Measurements from ENCODE around the gene DPYD. TPM values are rescaled to one million over a fixed set of nuclear protein-coding genes. Genes with fewer than 3 reads are reported as not detected.
A peak's percentile ranks its signal among the peaks of the same experiment; 100 is the strongest.

DPYD gene
- total RNA-seq, 1 experiment from 2014 or later = 0.46 TPM

- H3K9me3 Mint-ChIP-seq = no peaks in the 10 kb centered on the region
- POLR2A ChIA-PET = no interaction called here
- no peaks in the 10 kb centered on the region for H3K36me3 Mint-ChIP-seq
- H3K4me3 Mint-ChIP-seq = no peak overlapping the region
- H3K27ac Mint-ChIP-seq = no peak overlapping the region
- no peak for ATAC-seq
- CTCF ChIA-PET = no interaction called here
- H3K27me3 Mint-ChIP-seq (ENCODE audit: low read depth) = no peaks in the 10 kb centered on the region
- DNase-seq (ENCODE audit: low spot score) = no peak
- TF ChIP-seq SP1 (CRISPR knock-in tag; conservative IDR thresholded peaks at IDR 0.05) (no peak), NR2C2 (CRISPR knock-in tag; IDR thresholded peaks at IDR 0.05) (no peak), NR3C1 (CRISPR knock-in tag; conservative IDR thresholded peaks at IDR 0.05; ENCODE audit: low read depth) (no peak), ATF2 (CRISPR knock-in tag; IDR thresholded peaks at IDR 0.05; ENCODE audit: borderline replicate concordance, low read depth) (no peak), HMGA2 (CRISPR knock-in tag; IDR thresholded peaks at IDR 0.05) (no peak), NFE2L1 (CRISPR knock-in tag; IDR thresholded peaks at IDR 0.05) (no peak), RELA (CRISPR knock-in tag; IDR thresholded peaks at IDR 0.05; ENCODE audit: borderline replicate concordance) (no peak), ATF1 (CRISPR knock-in tag; IDR thresholded peaks at IDR 0.05) (no peak), GABPB1 (CRISPR knock-in tag; IDR thresholded peaks at IDR 0.05) (no peak)
- TF ChIP-seq, protein P1, sequence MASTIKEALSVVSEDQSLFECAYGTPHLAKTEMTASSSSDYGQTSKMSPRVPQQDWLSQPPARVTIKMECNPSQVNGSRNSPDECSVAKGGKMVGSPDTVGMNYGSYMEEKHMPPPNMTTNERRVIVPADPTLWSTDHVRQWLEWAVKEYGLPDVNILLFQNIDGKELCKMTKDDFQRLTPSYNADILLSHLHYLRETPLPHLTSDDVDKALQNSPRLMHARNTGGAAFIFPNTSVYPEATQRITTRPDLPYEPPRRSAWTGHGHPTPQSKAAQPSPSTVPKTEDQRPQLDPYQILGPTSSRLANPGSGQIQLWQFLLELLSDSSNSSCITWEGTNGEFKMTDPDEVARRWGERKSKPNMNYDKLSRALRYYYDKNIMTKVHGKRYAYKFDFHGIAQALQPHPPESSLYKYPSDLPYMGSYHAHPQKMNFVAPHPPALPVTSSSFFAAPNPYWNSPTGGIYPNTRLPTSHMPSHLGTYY (CRISPR knock-in tag; IDR thresholded peaks at IDR 0.05) = no peak
- TF ChIP-seq, protein P2, sequence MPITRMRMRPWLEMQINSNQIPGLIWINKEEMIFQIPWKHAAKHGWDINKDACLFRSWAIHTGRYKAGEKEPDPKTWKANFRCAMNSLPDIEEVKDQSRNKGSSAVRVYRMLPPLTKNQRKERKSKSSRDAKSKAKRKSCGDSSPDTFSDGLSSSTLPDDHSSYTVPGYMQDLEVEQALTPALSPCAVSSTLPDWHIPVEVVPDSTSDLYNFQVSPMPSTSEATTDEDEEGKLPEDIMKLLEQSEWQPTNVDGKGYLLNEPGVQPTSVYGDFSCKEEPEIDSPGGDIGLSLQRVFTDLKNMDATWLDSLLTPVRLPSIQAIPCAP (CRISPR knock-in tag; IDR thresholded peaks at IDR 0.05) = no peak
- TF ChIP-seq, protein P3, sequence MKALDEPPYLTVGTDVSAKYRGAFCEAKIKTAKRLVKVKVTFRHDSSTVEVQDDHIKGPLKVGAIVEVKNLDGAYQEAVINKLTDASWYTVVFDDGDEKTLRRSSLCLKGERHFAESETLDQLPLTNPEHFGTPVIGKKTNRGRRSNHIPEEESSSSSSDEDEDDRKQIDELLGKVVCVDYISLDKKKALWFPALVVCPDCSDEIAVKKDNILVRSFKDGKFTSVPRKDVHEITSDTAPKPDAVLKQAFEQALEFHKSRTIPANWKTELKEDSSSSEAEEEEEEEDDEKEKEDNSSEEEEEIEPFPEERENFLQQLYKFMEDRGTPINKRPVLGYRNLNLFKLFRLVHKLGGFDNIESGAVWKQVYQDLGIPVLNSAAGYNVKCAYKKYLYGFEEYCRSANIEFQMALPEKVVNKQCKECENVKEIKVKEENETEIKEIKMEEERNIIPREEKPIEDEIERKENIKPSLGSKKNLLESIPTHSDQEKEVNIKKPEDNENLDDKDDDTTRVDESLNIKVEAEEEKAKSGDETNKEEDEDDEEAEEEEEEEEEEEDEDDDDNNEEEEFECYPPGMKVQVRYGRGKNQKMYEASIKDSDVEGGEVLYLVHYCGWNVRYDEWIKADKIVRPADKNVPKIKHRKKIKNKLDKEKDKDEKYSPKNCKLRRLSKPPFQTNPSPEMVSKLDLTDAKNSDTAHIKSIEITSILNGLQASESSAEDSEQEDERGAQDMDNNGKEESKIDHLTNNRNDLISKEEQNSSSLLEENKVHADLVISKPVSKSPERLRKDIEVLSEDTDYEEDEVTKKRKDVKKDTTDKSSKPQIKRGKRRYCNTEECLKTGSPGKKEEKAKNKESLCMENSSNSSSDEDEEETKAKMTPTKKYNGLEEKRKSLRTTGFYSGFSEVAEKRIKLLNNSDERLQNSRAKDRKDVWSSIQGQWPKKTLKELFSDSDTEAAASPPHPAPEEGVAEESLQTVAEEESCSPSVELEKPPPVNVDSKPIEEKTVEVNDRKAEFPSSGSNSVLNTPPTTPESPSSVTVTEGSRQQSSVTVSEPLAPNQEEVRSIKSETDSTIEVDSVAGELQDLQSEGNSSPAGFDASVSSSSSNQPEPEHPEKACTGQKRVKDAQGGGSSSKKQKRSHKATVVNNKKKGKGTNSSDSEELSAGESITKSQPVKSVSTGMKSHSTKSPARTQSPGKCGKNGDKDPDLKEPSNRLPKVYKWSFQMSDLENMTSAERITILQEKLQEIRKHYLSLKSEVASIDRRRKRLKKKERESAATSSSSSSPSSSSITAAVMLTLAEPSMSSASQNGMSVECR (CRISPR knock-in tag; IDR thresholded peaks at IDR 0.05; ENCODE audit: borderline replicate concordance) = no peak
- TF ChIP-seq, protein P4, sequence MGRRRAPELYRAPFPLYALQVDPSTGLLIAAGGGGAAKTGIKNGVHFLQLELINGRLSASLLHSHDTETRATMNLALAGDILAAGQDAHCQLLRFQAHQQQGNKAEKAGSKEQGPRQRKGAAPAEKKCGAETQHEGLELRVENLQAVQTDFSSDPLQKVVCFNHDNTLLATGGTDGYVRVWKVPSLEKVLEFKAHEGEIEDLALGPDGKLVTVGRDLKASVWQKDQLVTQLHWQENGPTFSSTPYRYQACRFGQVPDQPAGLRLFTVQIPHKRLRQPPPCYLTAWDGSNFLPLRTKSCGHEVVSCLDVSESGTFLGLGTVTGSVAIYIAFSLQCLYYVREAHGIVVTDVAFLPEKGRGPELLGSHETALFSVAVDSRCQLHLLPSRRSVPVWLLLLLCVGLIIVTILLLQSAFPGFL (CRISPR knock-in tag; IDR thresholded peaks at IDR 0.05; ENCODE audit: borderline replicate concordance) = no peak
- H3K4me1 Mint-ChIP-seq = peaks cover 16% of the 10 kb centered on the region
Observed at GRCh38 chr1:97204468-97204867, 716.4 kb downstream of the DPYD start.

DNA sequence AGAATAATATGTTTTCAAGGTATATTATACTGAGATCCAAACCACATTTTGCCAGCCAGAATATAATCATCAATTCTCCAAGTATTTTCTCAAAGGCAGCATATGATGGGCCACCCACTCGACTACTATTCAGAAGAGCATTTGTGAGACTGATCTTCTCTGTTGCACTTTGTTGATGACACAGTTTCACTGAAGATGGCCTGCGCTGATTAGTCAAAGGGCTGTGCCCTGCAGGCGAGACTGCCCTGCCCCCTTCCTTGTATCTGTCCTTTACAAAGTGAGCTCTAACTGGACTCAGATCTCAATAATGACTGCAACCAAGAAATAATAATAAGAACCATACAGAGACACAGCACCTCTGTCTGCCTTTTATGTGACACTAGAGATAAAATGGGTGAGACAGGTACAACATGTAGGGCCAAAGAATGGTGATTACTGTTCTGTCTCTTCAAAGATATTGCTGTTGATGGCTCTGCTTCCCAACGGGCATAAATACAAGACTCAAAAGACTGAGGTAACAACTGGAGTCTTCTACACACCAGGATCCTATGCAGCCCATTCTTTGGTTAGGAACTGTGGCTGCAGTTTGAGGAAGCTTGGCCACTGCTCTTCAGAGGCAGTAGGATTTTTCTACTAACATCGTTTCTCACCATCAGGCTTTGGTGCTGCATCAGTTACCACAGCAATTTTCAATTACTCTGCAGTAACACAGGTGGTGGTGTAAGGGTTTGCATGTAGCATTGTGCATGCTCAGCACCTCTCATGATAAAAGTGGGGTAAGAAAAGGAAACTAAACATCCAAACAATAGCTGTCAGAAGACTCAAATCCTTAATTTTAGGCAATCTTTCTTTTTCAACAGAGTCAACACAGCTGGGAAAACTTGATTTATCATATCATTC is 718.1 kb downstream of the DPYD start:
- no peaks in the 10 kb centered on the region for H3K27me3 Mint-ChIP-seq (ENCODE audit: low read depth)
- ATAC-seq (peak; percentile 71), DNase-seq (ENCODE audit: low spot score) (peak; percentile 9)
- CTCF ChIA-PET = no interaction called here
- H3K9me3 Mint-ChIP-seq = no peaks in the 10 kb centered on the region
- H3K4me3 Mint-ChIP-seq = no peak overlapping the region
- peaks cover 23% of the 10 kb centered on the region for H3K4me1 Mint-ChIP-seq
- no peak overlapping the region; the same call in 1 of the 2 replicates for H3K27ac Mint-ChIP-seq
- no peak for TF ChIP-seq OVOL2 (CRISPR knock-in tag; IDR thresholded peaks at IDR 0.05; ENCODE audit: borderline replicate concordance)
- TF ChIP-seq, protein P5, sequence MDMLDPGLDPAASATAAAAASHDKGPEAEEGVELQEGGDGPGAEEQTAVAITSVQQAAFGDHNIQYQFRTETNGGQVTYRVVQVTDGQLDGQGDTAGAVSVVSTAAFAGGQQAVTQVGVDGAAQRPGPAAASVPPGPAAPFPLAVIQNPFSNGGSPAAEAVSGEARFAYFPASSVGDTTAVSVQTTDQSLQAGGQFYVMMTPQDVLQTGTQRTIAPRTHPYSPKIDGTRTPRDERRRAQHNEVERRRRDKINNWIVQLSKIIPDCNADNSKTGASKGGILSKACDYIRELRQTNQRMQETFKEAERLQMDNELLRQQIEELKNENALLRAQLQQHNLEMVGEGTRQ (CRISPR knock-in tag; IDR thresholded peaks at IDR 0.05) = no peak
- no peak for TF ChIP-seq SOX15 (CRISPR knock-in tag; IDR thresholded peaks at IDR 0.05)
- TF ChIP-seq FOXK1 (CRISPR knock-in tag; IDR thresholded peaks at IDR 0.05) = no peak
- no peak for TF ChIP-seq ZNF532 (CRISPR knock-in tag; IDR thresholded peaks at IDR 0.05; ENCODE audit: borderline replicate concordance)
- no peak for TF ChIP-seq GTF2I (CRISPR knock-in tag; conservative IDR thresholded peaks at IDR 0.05)
- POLR2A ChIA-PET = no interaction called here
- H3K36me3 Mint-ChIP-seq = no peaks in the 10 kb centered on the region

Data from WTC11 (cell line).